Thyroid gland (tissue), 4 donors: ENCODE measurements around the gene GRK2.

Experiments
- POLR2A ChIP-seq, 2 donors: fragments of 450-650 bp; IDR thresholded peaks; one replicate each; pipeline ENCODE4 v1.6.1; 2017; ENCODE audit warnings: antibody characterized with exemption in 2 of 2, mild to moderate bottlenecking in 2 of 2, moderate library complexity in 1 of 2
- TF ChIP-seq, protein P1 (sequence below), 6 experiments: fragments of 200-600 bp in 3 of 6; fragments of 450-650 bp in 3 of 6; sonication (generic) in 3 of 6; IDR thresholded peaks; one replicate each; pipeline ENCODE4 v1.5.1; 2016 to 2019; ENCODE audit warnings: antibody characterized with exemption in 6 of 6, mild to moderate bottlenecking in 2 of 6, inconsistent platforms in 1 of 6, moderate library complexity in 1 of 6

DNA sequence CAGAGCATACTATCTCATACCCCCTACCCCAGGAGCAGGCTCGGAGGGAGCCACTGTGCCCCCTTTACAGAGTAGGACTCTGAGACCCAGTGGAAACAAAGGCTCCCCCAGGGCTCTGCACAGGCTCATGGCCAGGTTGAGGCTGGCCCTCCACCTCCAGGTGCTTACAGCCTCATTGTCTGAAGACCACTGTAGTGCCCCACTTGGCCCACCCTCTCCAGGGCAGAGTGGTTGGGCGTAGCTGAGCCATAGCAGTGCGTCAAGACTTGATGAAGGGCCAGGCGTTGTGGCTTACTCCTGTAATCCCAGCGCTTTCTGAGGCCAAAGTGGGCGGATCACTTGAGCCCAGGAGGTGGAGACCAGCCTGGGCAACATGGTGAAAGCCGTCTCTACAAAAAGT, 24.5 kb downstream of the GRK2 start:
- no peak for TF ChIP-seq POLR2A (IDR thresholded peaks at IDR 0.05)
- TF ChIP-seq, protein P1, sequence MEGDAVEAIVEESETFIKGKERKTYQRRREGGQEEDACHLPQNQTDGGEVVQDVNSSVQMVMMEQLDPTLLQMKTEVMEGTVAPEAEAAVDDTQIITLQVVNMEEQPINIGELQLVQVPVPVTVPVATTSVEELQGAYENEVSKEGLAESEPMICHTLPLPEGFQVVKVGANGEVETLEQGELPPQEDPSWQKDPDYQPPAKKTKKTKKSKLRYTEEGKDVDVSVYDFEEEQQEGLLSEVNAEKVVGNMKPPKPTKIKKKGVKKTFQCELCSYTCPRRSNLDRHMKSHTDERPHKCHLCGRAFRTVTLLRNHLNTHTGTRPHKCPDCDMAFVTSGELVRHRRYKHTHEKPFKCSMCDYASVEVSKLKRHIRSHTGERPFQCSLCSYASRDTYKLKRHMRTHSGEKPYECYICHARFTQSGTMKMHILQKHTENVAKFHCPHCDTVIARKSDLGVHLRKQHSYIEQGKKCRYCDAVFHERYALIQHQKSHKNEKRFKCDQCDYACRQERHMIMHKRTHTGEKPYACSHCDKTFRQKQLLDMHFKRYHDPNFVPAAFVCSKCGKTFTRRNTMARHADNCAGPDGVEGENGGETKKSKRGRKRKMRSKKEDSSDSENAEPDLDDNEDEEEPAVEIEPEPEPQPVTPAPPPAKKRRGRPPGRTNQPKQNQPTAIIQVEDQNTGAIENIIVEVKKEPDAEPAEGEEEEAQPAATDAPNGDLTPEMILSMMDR (IDR thresholded peaks at IDR 0.05) = no peak
